ENCODE results near the gene TMEM109.

The TMEM109 gene

GRCh38 chr11:60925868-60926267, 11.9 kb downstream of the TMEM109 start:
- DNase-seq (ENCODE audit: low spot score) = no peak

- peak; percentile 67 for DNase-seq (ENCODE audit: low spot score)
Observed at GRCh38 chr11:60926500-60926899, 12.5 kb downstream of the TMEM109 start.

GRCh38 chr11:60927061-60927592, 13.2 kb downstream of the TMEM109 start:
- no peak for DNase-seq (ENCODE audit: low spot score)

DNA sequence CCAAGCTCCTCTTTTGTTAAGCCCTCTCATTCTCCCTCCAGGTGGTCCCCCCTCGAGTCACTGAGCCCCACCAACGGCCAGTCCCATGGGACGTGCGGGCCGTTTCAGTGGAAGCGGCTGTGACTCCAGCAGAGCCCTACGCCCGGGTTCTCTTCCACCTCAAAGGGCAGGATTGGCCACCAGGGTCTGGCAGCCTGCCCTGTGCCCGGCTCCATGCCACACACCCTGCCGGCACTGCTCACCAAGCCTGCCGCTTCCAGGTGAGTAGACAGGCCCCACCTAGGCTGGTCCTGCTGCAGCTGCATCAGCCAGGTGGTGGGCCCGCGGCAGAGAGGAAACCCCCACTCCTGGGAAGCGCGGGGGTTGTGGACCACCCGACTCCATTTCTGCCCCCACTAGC, 13.6 kb downstream of the TMEM109 start:
- DNase-seq (ENCODE audit: low spot score) = no peak

- DNase-seq (ENCODE audit: low spot score) = no peak
Observed at GRCh38 chr11:60928563-60929001, 14.6 kb downstream of the TMEM109 start.

DNA sequence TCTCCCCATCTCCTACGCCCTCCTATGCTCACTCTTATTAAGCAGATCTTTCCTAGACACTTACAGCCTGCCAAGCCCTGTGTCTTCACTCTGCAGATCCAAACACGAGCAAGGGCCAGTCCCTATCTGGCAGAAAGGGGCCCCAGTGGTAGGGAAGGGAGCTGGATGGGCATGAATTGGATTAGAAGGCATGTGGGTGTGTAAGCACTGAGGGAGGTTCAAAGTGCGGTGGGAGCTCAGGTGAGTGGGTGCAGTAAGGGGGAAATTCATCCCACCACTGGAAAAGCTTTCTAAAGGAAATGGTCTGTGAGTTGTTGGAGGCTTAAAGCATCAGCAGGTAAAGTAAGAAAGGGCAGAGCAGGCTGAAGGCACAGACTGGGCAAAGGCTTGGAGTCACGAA, 15.8 kb downstream of the TMEM109 start:
- no peak for DNase-seq (ENCODE audit: low spot score)

DNA sequence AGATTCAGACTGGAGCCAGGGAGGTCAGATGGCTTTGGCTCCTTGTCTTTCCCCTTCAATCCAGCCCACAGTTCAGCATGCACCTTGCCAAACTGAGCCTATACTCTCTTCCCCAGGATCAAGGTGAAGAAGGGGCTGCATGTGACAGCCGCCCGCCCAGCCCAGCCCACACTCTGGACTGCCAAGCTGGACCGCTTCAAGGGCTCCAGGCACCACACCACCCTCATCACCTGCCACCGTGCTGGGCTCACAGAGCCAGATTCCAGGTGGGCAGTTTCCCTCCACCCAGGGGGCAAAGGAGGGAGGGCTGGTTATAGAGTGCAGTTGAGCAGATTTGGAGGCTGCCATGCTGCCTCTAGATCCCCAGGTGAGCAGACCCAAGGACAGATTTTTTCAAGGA, 16.4 kb downstream of the TMEM109 start:
- DNase-seq (ENCODE audit: low spot score) = no peak

- no peak for DNase-seq (ENCODE audit: low spot score)
Observed at GRCh38 chr11:60931917-60932316, 18.0 kb downstream of the TMEM109 start.

DNA sequence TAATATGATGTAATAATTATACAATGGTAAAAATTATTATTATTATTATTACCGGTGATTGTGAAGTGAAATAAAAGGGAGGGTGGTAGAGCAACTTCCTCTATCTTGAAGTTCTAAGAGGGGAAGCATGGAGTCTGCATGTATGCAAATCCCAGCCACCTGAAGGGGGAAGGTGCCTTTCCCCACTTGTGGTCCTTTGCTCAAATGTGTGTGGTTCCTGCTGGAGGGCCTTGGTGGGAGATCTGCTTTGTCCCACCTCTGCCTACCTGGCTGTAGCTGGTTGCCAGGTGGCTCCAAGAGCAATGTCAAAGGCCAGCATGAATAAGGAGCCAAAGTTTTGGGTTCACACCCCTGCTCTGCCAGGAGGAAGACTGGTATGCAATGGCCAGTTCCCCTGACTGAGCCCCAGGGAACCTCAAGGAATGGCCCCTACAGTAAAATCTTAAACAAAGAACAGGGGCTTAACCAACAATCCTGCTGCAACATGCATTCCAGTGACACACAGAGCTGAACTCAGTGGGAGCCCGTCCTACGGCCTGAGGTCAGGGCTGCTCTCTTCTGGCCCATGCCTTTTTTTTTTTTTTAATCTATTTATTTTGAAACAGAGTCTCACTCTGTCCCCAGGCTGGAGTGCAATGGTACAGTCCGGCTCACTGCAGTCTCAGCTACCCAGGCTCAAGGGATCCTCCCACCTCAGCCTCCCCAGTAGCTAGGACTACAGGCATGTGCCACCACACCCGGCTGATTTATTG, 18.8 kb downstream of the TMEM109 start:
- DNase-seq (ENCODE audit: low spot score) = no peak

- no peak for DNase-seq (ENCODE audit: low spot score)
Observed at GRCh38 chr11:60933416-60934123, 19.6 kb downstream of the TMEM109 start.

DNA sequence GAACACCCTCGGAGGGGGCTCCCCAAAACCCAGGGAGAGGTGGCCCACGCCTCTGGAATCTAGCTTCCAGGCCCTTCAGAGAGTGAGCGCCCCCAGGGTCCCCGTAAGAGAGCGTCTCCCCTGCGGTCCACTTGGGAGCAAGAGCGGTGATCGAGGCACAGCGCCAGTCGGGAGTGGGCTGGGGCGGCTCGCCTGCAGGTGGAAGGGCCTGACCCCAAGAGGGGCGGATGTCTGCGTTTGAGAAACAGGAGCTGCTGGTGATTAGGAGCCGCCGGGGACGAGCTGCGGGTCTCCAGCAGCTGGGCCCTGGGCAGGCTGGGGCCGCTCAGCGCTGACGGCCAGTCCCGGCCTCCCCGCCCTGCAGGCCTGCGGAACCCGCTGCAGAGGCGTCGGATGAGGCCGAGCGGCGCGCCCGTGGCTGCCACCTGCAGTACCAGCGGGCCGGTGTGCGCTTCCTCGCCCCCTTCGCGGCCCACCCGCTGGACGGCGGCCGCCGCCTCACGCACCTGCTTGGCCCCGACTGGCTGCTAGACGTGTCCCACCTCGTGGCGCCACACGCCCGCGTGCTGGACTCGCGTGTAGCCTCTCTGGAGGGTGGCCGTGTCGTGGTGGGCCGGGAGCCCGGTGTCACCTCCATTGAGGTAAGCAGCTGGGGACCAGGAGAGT, 20.3 kb downstream of the TMEM109 start:
- DNase-seq (ENCODE audit: low spot score) = no peak

DNA sequence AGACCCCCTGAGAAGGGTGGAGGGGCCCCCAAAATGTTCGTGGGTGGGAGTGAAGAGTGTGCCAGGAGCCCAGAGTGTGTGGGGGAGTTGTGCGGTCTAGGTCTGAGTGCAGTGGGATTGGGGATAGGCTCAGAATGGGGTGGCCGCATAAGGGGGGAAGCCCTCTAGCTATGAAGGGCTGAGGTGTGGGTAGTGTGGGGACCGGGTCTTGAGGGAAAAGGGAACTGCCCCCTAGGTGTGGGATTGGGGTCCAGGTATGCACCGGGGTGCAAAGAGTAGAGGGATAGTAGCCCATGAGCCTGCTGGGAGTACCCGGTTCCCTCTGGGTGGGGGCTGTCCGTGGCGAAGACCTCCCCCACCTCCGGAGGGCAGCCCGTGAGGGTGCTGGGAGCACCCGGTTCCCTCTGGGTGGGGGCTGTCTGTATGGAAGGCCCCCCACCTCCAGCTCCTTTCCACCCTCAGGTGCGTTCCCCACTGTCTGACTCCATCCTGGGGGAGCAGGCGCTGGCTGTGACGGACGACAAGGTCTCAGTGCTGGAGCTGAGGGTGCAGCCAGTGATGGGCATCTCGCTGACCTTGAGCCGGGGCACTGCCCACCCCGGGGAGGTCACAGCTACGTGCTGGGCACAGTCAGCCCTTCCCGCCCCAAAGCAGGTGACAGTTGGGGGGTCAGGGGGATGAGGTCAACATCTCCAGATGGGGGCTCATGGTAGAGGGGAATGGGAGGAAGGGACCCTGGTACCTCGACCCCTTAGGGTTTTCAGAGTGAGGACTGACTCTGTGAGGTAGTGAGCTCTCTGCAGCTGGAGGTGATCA, 21.0 kb downstream of the TMEM109 start:
- DNase-seq (ENCODE audit: low spot score) = no peak

DNA sequence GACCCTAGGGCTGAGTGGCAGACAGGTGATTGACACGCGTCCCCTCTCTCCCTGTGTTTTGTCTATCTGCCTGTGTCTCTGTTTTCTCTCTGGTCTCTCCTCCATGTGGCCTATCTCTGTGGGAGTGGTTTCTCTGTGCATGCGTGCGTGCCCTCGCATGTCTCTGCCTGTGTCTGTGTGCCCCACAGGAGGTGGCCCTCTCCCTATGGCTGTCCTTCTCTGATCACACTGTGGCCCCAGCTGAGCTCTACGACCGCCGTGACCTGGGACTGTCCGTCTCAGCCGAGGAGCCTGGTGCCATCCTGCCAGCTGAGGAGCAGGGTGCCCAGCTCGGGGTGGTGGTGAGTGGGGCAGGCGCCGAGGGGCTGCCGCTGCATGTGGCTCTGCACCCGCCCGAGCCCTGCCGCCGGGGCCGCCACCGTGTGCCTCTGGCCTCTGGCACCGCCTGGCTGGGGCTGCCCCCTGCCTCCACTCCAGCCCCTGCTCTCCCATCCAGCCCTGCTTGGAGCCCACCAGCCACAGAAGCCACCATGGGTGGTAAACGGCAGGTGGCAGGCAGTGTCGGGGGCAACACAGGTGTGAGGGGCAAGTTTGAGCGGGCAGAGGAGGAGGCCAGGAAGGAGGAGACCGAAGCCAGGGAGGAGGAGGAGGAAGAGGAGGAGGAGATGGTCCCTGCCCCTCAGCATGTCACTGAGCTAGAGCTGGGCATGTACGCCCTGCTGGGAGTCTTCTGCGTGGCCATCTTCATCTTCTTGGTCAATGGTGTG, 21.9 kb downstream of the TMEM109 start:
- DNase-seq (ENCODE audit: low spot score) = no peak

GRCh38 chr11:60936467-60937143, 22.6 kb downstream of the TMEM109 start:
- no peak for DNase-seq (ENCODE audit: low spot score)

GRCh38 chr11:60937144-60937527, 23.2 kb downstream of the TMEM109 start:
- no peak for DNase-seq (ENCODE audit: low spot score)

- DNase-seq (ENCODE audit: low spot score) = no peak
Observed at GRCh38 chr11:60937811-60938210, 23.9 kb downstream of the TMEM109 start.

- no peak for DNase-seq (ENCODE audit: low spot score)
Observed at GRCh38 chr11:60938500-60938899, 24.5 kb downstream of the TMEM109 start.

- no peak for DNase-seq (ENCODE audit: low spot score)
Observed at GRCh38 chr11:60939301-60939700, 25.3 kb downstream of the TMEM109 start.

DNA sequence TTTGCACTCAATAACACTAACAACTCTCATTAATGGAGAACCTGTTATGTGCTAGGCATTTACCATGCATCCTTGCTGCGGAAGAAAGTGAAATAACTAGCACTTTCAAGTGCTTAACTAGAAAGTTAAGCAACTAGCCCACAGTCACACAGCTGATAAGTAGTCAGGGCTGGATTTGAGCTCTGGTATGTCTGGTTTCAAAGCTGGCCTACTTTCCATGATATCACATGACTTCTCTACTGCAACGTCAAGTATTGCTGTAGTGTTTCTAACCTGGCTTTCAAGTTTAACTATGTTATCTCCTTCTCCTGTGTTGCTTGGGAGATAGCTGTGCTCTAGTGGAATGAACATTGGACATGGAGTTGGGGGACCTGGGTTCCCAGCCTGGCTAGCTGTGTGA, 25.9 kb downstream of the TMEM109 start:
- DNase-seq (ENCODE audit: low spot score) = no peak

DNA sequence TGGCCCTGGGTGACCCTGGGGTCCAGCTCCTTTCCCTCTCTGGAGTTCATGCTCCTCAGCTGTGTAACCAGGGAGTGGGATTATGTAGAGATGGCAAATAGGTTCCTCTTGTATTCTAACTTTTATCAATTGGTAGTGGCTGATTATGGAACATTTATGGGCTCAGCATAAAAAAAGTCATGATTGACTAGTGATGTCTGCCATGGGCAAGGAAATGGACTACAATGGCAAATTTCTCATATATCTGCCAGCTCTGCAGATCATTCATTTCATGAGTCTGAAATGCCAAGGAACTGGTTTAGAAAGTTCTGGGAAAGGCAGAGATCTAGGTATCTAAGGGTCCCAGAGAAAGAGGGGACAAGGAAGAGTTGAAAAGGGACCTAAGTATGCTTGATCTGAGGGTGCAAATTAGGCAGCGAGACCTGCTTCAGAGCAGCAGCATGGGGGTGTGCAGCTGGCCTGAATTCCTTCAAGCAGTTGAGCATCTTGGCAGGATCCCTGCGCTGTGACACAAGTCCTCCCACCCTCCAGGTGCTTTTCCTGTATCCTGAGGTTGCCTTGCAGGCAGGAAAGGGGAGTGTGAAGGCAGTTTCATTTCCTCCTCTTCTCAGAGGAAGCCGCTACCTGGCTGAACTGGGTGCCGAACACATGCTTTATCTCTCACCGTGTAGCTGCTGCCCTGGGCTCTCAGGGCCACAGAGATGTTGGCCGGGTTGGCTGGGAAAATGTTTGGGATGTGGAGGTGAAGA, 27.6 kb downstream of the TMEM109 start:
- no peak for DNase-seq (ENCODE audit: low spot score)
